GM13977 (cell line): Measurements from ENCODE around the gene ZBTB5.

ENCODE experiments used
- DNase-seq: peaks from one replicate; pipeline ENCODE4 v3.0.0; 2012; ENCODE audit warnings: low spot score
- CTCF ChIP-seq: IDR thresholded peaks from 2 replicates; pipeline ENCODE4 v1.5.1; 2012; ENCODE audit warnings: mild to moderate bottlenecking, control low read depth; ENCODE audit not compliant: insufficient read depth; ENCODE audit errors: extremely low read depth, missing control alignments
- in situ Hi-C: fragments of 300-500 bp; cut with MboI; formaldehyde crosslinking; loops from one replicate; pipeline ENCODE4 v1.12.0; 2022; ENCODE audit warnings: low sequenced_read_pairs, low pct_unique_long_range_greater_than_20kb, mixed read lengths, inconsistent platforms; ENCODE audit not compliant: unreplicated experiment

ZBTB5 gene

GRCh38 chr9:37499297-37499696, 34.0 kb upstream of the ZBTB5 start:
- TF ChIP-seq CTCF = no peak
- in situ Hi-C loops = loop anchor here (25.0 kb wide), 2 partner anchors 88 to 363 kb away; partner anchors contain the start of genes FBXO10 and TOMM5

GRCh38 chr9:37498457-37498856, 33.2 kb upstream of the ZBTB5 start:
- no peak for DNase-seq
- in situ Hi-C loops = loop anchor here (25.0 kb wide), 2 partner anchors 89 to 364 kb away; partner anchors contain the start of genes FBXO10 and TOMM5
- TF ChIP-seq CTCF = no peak

More at GRCh38 chr9:37499297-37499696, 34.0 kb upstream of the ZBTB5 start:
- DNase-seq = no peak

- DNase-seq = no peak
- TF ChIP-seq CTCF = no peak
- in situ Hi-C loops = loop anchor here (25.0 kb wide), 2 partner anchors 90 to 365 kb away; partner anchors contain the start of genes FBXO10 and TOMM5
Measured at GRCh38 chr9:37497320-37497719, 32.1 kb upstream of the ZBTB5 start.

- TF ChIP-seq CTCF = no peak
- no peak for DNase-seq
- in situ Hi-C loops = loop anchor here (25.0 kb wide), 2 partner anchors 91 to 366 kb away; partner anchors contain the start of genes FBXO10 and TOMM5
Measured at GRCh38 chr9:37496020-37496419, 30.8 kb upstream of the ZBTB5 start.

- no peak for TF ChIP-seq CTCF
- in situ Hi-C loops = loop anchor here (25.0 kb wide), 2 partner anchors 92 to 367 kb away; partner anchors contain the start of genes FBXO10 and TOMM5
- no peak for DNase-seq
Measured at GRCh38 chr9:37495571-37495970, 30.3 kb upstream of the ZBTB5 start.

GRCh38 chr9:37491939-37492338, 26.7 kb upstream of the ZBTB5 start:
- in situ Hi-C loops = loop anchor here (25.0 kb wide), 2 partner anchors 95 to 370 kb away; partner anchors contain the start of genes FBXO10 and TOMM5
- no peak for TF ChIP-seq CTCF

More at GRCh38 chr9:37491939-37492338, 26.7 kb upstream of the ZBTB5 start:
- DNase-seq = no peak
